Gastrocnemius medialis (tissue), 4 donors: ENCODE data around the gene GXYLT1.

Experiments used
- POLR2A ChIP-seq, 2 donors: fragments of 450-650 bp; IDR thresholded peaks; one replicate each; pipeline ENCODE4 v1.6.1; 2017; ENCODE audit warnings: antibody characterized with exemption in 2 of 2, mild to moderate bottlenecking in 2 of 2, moderate library complexity in 2 of 2
- TF ChIP-seq, protein P1 (sequence below), 5 experiments: fragments of 450-650 bp in 3 of 5; fragments of 200-600 bp in 2 of 5; sonication (generic) in 2 of 5; IDR thresholded peaks in 4 of 5; conservative IDR thresholded peaks in 1 of 5; 1 replicate in 4 of 5; 2 replicates in 1 of 5; pipeline ENCODE4 v1.5.1; 2016 to 2019; ENCODE audit warnings: antibody characterized with exemption in 5 of 5, mild to moderate bottlenecking in 3 of 5, moderate library complexity in 3 of 5

DNA sequence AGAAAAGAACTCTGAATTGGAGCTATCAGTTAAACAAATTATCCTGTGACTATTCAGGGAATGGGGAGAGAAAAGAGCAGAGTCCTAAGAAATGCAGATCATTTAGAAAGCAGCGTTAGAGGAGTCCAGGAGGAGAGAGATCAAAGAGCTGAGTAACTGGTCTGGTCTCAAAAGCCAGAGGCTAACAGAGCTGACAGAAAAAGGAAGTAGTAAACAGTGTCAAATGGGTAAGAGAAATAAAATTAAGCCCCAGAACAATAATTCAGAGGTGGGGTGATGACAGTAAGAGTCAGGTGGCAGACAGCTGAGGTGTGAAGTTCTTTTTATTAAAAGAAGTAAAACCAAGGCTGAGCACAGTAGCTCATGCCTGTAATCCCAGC, 19.3 kb downstream of the GXYLT1 start:
- TF ChIP-seq, protein P1, sequence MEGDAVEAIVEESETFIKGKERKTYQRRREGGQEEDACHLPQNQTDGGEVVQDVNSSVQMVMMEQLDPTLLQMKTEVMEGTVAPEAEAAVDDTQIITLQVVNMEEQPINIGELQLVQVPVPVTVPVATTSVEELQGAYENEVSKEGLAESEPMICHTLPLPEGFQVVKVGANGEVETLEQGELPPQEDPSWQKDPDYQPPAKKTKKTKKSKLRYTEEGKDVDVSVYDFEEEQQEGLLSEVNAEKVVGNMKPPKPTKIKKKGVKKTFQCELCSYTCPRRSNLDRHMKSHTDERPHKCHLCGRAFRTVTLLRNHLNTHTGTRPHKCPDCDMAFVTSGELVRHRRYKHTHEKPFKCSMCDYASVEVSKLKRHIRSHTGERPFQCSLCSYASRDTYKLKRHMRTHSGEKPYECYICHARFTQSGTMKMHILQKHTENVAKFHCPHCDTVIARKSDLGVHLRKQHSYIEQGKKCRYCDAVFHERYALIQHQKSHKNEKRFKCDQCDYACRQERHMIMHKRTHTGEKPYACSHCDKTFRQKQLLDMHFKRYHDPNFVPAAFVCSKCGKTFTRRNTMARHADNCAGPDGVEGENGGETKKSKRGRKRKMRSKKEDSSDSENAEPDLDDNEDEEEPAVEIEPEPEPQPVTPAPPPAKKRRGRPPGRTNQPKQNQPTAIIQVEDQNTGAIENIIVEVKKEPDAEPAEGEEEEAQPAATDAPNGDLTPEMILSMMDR (IDR thresholded peaks at IDR 0.05 in 4 of 5, conservative IDR thresholded peaks at IDR 0.05 in 1 of 5): no peak
- TF ChIP-seq POLR2A (IDR thresholded peaks at IDR 0.05): no peak
